T-helper 1 cell treated with Interleukin-12 subunit alpha and Interleukin-12 subunit beta and Interleukin-4 antibody, amounts not matched to agents 30 μg/mL and 1 μg/mL, for 36 hours (primary cell): ENCODE data around the gene RBM26.
A peak's percentile ranks its signal among the peaks of the same experiment; 100 is the strongest.

Source experiments
- H3K27ac Mint-ChIP-seq: one replicate; pipeline ENCODE4 v1.8.0; 2021; ENCODE audit warnings: mild to moderate bottlenecking, mixed read lengths
- H3K27me3 Mint-ChIP-seq: one replicate; pipeline ENCODE4 v1.8.0; 2021; ENCODE audit warnings: low read depth, mixed read lengths
- H3K36me3 Mint-ChIP-seq: one replicate; pipeline ENCODE4 v1.8.0; 2021; ENCODE audit warnings: low read depth, mixed read lengths
- H3K4me1 Mint-ChIP-seq: one replicate; pipeline ENCODE4 v1.8.0; 2021; ENCODE audit warnings: low read depth, mixed read lengths
- H3K4me3 Mint-ChIP-seq: one replicate; pipeline ENCODE4 v1.8.0; 2021; ENCODE audit warnings: mild to moderate bottlenecking, moderate library complexity, mixed read lengths
- H3K9me3 Mint-ChIP-seq: one replicate; pipeline ENCODE4 v1.8.0; 2021; ENCODE audit warnings: mixed read lengths

RBM26 gene

DNA sequence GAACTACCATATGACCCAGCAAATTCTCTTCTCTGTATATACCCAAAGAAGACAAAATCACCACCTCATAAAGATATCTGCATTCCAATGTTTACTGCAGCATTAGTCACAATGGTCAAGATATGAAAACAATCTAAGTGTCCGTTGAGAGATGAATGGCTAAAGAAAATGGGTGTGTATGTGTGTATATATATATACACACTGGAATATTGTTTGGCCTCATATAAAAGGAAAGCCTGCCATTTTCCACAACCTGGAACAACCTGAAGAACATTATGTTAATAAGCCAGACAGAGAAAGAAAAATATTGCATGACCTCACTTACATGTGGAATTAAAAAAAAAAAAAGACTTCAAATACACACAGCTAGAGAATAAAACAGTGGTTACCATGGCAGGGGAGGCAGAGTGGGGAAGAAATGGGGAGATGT is 29.5 kb upstream of the RBM26 start:
- no peak overlapping the region for H3K4me3 Mint-ChIP-seq
- no peaks in the 10 kb centered on the region for H3K36me3 Mint-ChIP-seq
- H3K9me3 Mint-ChIP-seq, result no peaks in the 10 kb centered on the region
- peaks cover 2% of the 10 kb centered on the region for H3K4me1 Mint-ChIP-seq
- H3K27me3 Mint-ChIP-seq, result no peaks in the 10 kb centered on the region
- no peak overlapping the region for H3K27ac Mint-ChIP-seq

DNA sequence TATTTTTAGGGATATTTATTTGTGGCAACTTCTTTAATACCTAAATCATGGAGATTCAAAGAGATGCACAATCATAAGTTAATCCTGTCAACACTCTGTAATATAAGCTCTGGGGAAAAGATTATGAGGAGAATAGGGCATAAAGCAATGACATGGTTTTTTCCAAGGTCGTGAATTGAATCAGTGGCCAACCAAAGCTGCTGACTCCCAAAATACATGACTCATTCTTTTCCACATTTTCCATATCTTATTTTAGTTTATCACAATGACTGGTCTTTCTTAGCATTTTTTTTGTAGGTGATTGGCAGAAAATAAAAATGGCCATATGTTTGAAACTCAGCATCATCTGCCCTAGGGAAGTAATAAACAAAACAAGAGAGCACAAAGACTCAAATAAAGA is 28.5 kb upstream of the RBM26 start:
- Mint-ChIP-seq H3K4me3 (no peak overlapping the region), H3K9me3 (no peaks in the 10 kb centered on the region), H3K36me3 (no peaks in the 10 kb centered on the region), H3K27ac (no peak overlapping the region), H3K27me3 (no peaks in the 10 kb centered on the region), H3K4me1 (peaks cover 2% of the 10 kb centered on the region)

GRCh38 chr13:79432992-79433391 is 26.9 kb upstream of the RBM26 start:
- H3K4me1 Mint-ChIP-seq, result peaks cover 6% of the 10 kb centered on the region
- no peak overlapping the region for H3K27ac Mint-ChIP-seq
- H3K4me3 Mint-ChIP-seq, result no peak overlapping the region
- no peaks in the 10 kb centered on the region for H3K27me3 Mint-ChIP-seq
- H3K36me3 Mint-ChIP-seq, result no peaks in the 10 kb centered on the region
- H3K9me3 Mint-ChIP-seq, result no peaks in the 10 kb centered on the region

DNA sequence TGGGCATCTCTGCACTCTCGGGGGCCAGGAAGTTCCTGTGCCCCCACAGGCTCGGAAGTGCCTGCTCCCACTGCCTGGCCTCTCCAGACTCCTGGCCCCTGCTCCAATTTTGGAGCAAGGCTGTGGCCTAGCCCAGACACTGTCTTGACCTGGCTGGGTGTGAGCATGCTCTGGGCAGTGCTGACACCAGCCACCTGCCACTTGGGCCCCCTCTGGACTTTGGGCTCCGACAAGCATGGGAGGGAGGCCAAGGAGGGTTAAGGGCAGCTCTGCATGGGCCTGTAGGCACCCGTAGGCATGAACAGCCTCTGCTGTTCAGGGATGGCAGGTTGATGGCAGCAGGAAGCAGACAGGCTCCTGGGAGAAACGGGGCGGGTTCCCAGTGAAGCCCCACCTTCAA is 26.0 kb upstream of the RBM26 start:
- no peak overlapping the region for H3K4me3 Mint-ChIP-seq
- H3K36me3 Mint-ChIP-seq, result no peaks in the 10 kb centered on the region
- H3K27ac Mint-ChIP-seq, result no peak overlapping the region
- H3K4me1 Mint-ChIP-seq, result peaks cover 10% of the 10 kb centered on the region
- no peaks in the 10 kb centered on the region for H3K27me3 Mint-ChIP-seq
- H3K9me3 Mint-ChIP-seq, result no peaks in the 10 kb centered on the region

DNA sequence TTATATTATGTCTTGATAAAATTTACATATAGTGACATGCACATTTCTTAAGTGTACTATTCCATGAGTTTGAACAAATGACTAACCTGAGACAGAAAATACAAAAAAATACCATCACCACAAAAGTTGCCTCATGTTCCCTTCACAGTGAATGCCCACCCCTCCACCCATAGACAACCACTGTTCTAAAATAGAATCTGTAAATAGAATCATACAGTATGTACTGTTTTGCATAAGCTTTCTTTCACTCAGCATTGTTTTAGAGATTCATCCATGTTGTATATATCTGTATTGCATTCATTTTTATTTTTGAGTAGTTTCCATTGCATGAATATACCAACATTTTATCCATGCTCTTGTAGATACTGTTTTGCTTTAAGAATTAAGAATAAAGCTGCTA is 23.3 kb upstream of the RBM26 start:
- Mint-ChIP-seq H3K27ac (no peak overlapping the region), H3K4me3 (no peak overlapping the region), H3K9me3 (no peaks in the 10 kb centered on the region)

DNA sequence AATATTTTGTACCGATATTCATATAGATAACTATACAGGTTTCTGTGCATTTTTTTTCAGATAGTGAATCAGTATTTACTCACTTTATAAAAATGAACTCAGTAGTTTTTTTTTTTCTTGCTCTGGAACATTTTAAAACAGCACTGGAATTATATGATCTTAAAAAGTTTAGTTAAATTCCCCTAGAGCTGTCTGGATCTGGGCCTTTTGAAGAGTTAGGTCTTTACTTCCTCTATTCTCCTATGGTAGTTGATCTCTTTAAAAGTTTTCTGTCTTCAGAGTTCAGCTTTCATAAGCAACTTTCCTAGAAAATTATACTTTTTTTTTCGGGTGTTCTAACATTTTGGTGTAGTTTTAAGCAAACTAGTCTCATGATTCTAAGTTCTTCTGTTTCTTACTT is 21.8 kb upstream of the RBM26 start:
- no peak overlapping the region for H3K27ac Mint-ChIP-seq

More for the DNA sequence above, 23.3 kb upstream of the RBM26 start:
- Mint-ChIP-seq H3K27me3 (no peaks in the 10 kb centered on the region), H3K4me1 (peaks cover 14% of the 10 kb centered on the region), H3K36me3 (no peaks in the 10 kb centered on the region)

GRCh38 chr13:79427265-79427664 is 21.2 kb upstream of the RBM26 start:
- Mint-ChIP-seq H3K27me3 (no peaks in the 10 kb centered on the region), H3K27ac (no peak overlapping the region), H3K36me3 (no peaks in the 10 kb centered on the region), H3K4me3 (no peak overlapping the region), H3K9me3 (no peaks in the 10 kb centered on the region), H3K4me1 (peaks cover 12% of the 10 kb centered on the region)

More for the DNA sequence above, 21.8 kb upstream of the RBM26 start:
- Mint-ChIP-seq H3K9me3 (no peaks in the 10 kb centered on the region), H3K4me1 (peaks cover 12% of the 10 kb centered on the region), H3K36me3 (no peaks in the 10 kb centered on the region), H3K27me3 (no peaks in the 10 kb centered on the region), H3K4me3 (no peak overlapping the region)

DNA sequence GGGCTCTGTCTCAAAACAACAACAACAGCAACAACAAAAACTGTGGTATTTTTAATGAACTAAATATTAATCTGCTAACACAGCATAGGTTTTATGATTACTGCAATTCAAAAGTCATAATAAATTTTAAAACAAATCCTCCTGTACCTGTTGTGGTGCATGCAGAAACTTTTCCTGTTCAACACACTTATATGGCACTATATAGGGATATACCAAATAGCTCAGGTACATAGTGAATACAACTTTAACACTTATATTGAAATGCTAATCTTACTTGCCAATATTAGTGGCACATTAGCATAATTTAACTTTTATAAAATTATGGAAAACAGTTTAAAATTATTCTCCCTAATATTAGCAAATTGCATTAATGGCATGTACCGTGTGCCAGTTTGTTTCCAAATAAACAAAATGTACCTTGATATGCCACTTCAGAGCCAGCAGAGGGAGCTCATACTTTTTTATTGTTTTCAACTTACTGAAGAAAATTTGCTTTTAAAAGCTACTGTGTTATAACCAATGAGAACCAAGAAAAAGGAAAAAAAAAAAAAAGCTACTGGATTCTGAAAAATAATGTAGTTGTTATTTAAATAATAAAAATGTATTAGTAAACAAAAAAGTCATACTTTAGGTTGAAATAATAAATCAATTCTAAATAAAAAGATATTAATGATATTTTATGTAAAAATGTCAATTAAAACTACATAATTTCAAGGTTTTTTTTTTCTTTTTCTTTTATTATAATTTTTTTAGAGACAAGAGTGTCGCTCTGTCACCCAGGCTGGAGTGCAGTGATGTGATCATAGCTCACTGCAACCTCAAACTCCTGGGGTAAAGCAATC is 18.0 kb upstream of the RBM26 start:
- no peaks in the 10 kb centered on the region for H3K9me3 Mint-ChIP-seq
- H3K27me3 Mint-ChIP-seq, result no peaks in the 10 kb centered on the region
- no peaks in the 10 kb centered on the region for H3K36me3 Mint-ChIP-seq
- H3K4me1 Mint-ChIP-seq, result peaks cover 12% of the 10 kb centered on the region
- H3K4me3 Mint-ChIP-seq, result no peak overlapping the region
- no peak overlapping the region for H3K27ac Mint-ChIP-seq

DNA sequence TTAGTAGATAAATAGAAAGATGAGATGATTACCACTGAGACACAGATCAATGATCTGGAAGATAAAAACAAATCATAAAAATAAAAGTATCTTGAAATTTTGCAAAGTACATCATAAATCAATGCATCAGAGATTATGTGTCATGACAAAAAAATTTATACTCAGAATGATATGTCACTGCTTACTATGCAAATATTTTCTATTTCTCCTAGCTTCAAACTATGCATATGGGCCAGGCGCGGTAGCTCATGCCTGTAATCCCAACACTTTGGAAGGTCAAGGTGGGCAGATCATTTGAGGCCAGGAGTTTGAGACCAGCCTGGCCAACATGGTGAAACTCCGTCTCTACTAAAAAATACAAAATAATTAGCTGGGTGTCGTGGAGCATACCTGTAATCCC is 17.3 kb upstream of the RBM26 start:
- H3K27ac Mint-ChIP-seq, result no peak overlapping the region
- H3K9me3 Mint-ChIP-seq, result no peaks in the 10 kb centered on the region
- H3K4me1 Mint-ChIP-seq, result peaks cover 10% of the 10 kb centered on the region
- H3K27me3 Mint-ChIP-seq, result no peaks in the 10 kb centered on the region
- no peak overlapping the region for H3K4me3 Mint-ChIP-seq
- no peaks in the 10 kb centered on the region for H3K36me3 Mint-ChIP-seq

DNA sequence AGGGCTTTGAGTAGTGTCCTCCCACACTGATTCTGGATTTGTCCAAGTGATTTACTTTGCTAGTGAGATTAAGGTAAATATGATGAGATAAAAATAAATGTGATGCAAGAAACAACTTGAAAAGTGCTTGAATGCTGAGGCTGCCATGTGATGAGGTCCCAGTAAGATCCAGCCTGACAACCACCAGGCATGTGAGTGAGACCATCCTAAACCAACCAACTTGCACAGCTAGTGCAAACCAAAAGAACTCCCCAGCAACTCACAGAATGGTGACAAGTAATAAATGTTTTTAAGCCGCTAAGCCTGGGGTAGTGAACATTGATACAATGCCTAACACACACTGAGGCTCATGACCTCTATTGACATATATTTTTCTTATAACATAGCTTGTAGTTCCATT is 13.3 kb upstream of the RBM26 start:
- no peaks in the 10 kb centered on the region for H3K4me1 Mint-ChIP-seq
- no peak overlapping the region for H3K27ac Mint-ChIP-seq
- H3K9me3 Mint-ChIP-seq, result no peaks in the 10 kb centered on the region
- H3K4me3 Mint-ChIP-seq, result no peak overlapping the region
- no peaks in the 10 kb centered on the region for H3K36me3 Mint-ChIP-seq
- no peaks in the 10 kb centered on the region for H3K27me3 Mint-ChIP-seq

DNA sequence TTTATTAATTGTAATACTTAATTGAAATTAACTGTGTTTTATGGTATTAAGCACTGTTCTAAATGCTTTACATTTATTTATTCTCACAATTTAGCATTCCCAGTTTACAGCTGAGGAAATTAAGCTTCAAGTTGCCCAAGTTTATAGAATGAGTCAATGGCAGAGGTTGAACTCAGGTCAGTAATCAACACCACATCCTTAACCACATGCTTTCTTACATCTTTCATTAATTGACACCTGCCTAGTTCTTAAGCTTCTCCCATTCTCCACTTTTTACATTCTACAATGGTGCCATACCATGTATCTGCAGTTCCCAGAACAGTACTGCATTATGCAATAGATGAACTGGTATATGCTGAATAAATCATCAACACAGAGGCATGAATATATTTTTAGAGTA is 11.7 kb upstream of the RBM26 start:
- no peaks in the 10 kb centered on the region for H3K27me3 Mint-ChIP-seq
- H3K36me3 Mint-ChIP-seq, result peaks cover 1% of the 10 kb centered on the region
- no peaks in the 10 kb centered on the region for H3K9me3 Mint-ChIP-seq
- H3K27ac Mint-ChIP-seq, result no peak overlapping the region
- no peaks in the 10 kb centered on the region for H3K4me1 Mint-ChIP-seq
- H3K4me3 Mint-ChIP-seq, result no peak overlapping the region

DNA sequence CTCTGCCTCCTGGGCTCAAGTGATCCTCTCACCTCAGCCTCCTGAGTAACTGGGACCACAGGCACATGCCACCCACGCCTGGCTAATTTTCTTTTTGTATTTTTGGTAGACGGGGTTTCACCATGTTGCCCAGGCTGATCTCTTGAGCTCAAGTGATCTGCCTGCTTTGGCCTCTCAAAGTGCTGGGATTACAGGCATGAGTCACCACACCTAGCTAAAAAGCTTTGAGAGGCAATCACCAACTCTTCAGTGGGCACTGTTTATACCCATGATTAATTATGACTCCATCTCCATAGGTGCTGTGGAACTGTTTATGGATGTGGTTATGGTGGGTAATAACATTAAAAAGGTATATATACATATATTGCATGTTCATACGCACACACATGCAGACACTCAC is 7.5 kb upstream of the RBM26 start:
- H3K4me3 Mint-ChIP-seq, result no peak overlapping the region
- H3K27ac Mint-ChIP-seq, result no peak overlapping the region
- peaks cover 5% of the 10 kb centered on the region for H3K4me1 Mint-ChIP-seq
- no peaks in the 10 kb centered on the region for H3K9me3 Mint-ChIP-seq
- H3K27me3 Mint-ChIP-seq, result no peaks in the 10 kb centered on the region
- peaks cover 3% of the 10 kb centered on the region for H3K36me3 Mint-ChIP-seq

GRCh38 chr13:79409828-79410227 is 3.8 kb upstream of the RBM26 start:
- no peaks in the 10 kb centered on the region for H3K9me3 Mint-ChIP-seq
- H3K27me3 Mint-ChIP-seq, result no peaks in the 10 kb centered on the region
- no peak overlapping the region for H3K27ac Mint-ChIP-seq
- H3K4me3 Mint-ChIP-seq, result no peak overlapping the region
- H3K4me1 Mint-ChIP-seq, result peaks cover 18% of the 10 kb centered on the region
- H3K36me3 Mint-ChIP-seq, result peaks cover 3% of the 10 kb centered on the region

- Mint-ChIP-seq H3K27ac (no peak overlapping the region), H3K27me3 (no peaks in the 10 kb centered on the region), H3K9me3 (no peaks in the 10 kb centered on the region)
These were observed 1.4 kb upstream of the RBM26 start for GRCh38 chr13:79407349-79407979.

GRCh38 chr13:79406597-79406908 is 498 bp upstream of the RBM26 start:
- Mint-ChIP-seq H3K4me1 (peaks cover 32% of the 10 kb centered on the region), H3K36me3 (peaks cover 7% of the 10 kb centered on the region), H3K9me3 (no peaks in the 10 kb centered on the region), H3K4me3 (peak overlapping the region; percentile 92), H3K27ac (peak overlapping the region; percentile 95), H3K27me3 (no peaks in the 10 kb centered on the region)

More at GRCh38 chr13:79407349-79407979, 1.4 kb upstream of the RBM26 start:
- H3K4me1 Mint-ChIP-seq, result peaks cover 26% of the 10 kb centered on the region
- H3K36me3 Mint-ChIP-seq, result peaks cover 5% of the 10 kb centered on the region
- H3K4me3 Mint-ChIP-seq, result peak overlapping the region; percentile 92
